SK-N-SH treated with all-trans-retinoic acid at 6 μM for 48 hours (cell line): ENCODE measurements around the gene HDAC4.

ENCODE experiments used
- ATAC-seq: fragments of 200-7000 bp; cut with Tn5 transposase; 3 replicates; pipeline ENCODE4 v1.9.1; 2020; ENCODE audit warnings: mild to moderate bottlenecking, moderate library complexity
- ARNTL ChIP-seq: fragments of 450-650 bp; formaldehyde crosslinking; IDR thresholded peaks from 2 replicates; pipeline ENCODE4 v1.5.0; 2020; ENCODE audit warnings: low read depth, mild to moderate bottlenecking, moderate library complexity, borderline replicate concordance
- BACH2 ChIP-seq: fragments of 250-450 bp; sonication (Bioruptor Pico); IDR thresholded peaks from 2 replicates; pipeline ENCODE4 v1.9.0; 2021; ENCODE audit warnings: mild to moderate bottlenecking, borderline replicate concordance
- CSDC2 ChIP-seq: fragments of 250-450 bp; sonication (Bioruptor Pico); IDR thresholded peaks from 2 replicates; pipeline ENCODE4 v1.5.0; 2020; ENCODE audit warnings: mild to moderate bottlenecking, moderate library complexity
- ESRRG ChIP-seq: fragments of 250-450 bp; sonication (Bioruptor Pico); IDR thresholded peaks from 2 replicates; pipeline ENCODE4 v1.6.1; 2021; ENCODE audit warnings: mild to moderate bottlenecking
- GLIS3 ChIP-seq: fragments of 250-450 bp; sonication (Bioruptor Pico); IDR thresholded peaks from 2 replicates; pipeline ENCODE4 v1.5.0; 2020; ENCODE audit warnings: mild to moderate bottlenecking, moderate library complexity
- ISL1 ChIP-seq: fragments of 250-450 bp; sonication (Bioruptor Pico); IDR thresholded peaks from 2 replicates; pipeline ENCODE4 v2.1.2; 2022; ENCODE audit warnings: mild to moderate bottlenecking, moderate library complexity
- OSR1 ChIP-seq: fragments of 250-450 bp; sonication (Bioruptor Pico); IDR thresholded peaks from 2 replicates; pipeline ENCODE4 v1.8.0; 2022; ENCODE audit warnings: moderate library complexity, mild to moderate bottlenecking, inconsistent platforms
- PPARA ChIP-seq: fragments of 250-450 bp; sonication (Bioruptor Pico); IDR thresholded peaks from 2 replicates; pipeline ENCODE4 v1.5.0; 2020; ENCODE audit warnings: mild to moderate bottlenecking, borderline replicate concordance
- RARB ChIP-seq: fragments of 250-450 bp; sonication (Bioruptor Pico); IDR thresholded peaks from 2 replicates; pipeline ENCODE4 v1.8.0; 2021; ENCODE audit warnings: mild to moderate bottlenecking, moderate library complexity
- SNAI2 ChIP-seq: fragments of 250-450 bp; sonication (Bioruptor Pico); IDR thresholded peaks from 2 replicates; pipeline ENCODE4 v1.5.0; 2020; ENCODE audit warnings: mild to moderate bottlenecking, moderate library complexity
- TCF4 ChIP-seq: fragments of 250-450 bp; sonication (Bioruptor Pico); IDR thresholded peaks from 2 replicates; pipeline ENCODE4 v1.8.0; 2021; ENCODE audit warnings: mild to moderate bottlenecking, moderate library complexity, borderline replicate concordance
- TOX ChIP-seq: fragments of 250-450 bp; sonication (Bioruptor Pico); IDR thresholded peaks from 2 replicates; pipeline ENCODE4 v1.8.0; 2021; ENCODE audit warnings: mild to moderate bottlenecking, moderate library complexity, borderline replicate concordance
- ZC3H10 ChIP-seq: fragments of 250-450 bp; sonication (Bioruptor Pico); IDR thresholded peaks from 2 replicates; pipeline ENCODE4 v1.5.1; 2021; ENCODE audit warnings: mild to moderate bottlenecking, moderate library complexity
- ZFP3 ChIP-seq: fragments of 250-450 bp; sonication (Bioruptor Pico); IDR thresholded peaks from 2 replicates; pipeline ENCODE4 v1.5.0; 2020; ENCODE audit warnings: mild to moderate bottlenecking, moderate library complexity
- ZFP30 ChIP-seq: fragments of 450-650 bp; formaldehyde crosslinking; IDR thresholded peaks from 2 replicates; pipeline ENCODE4 v1.5.0; 2022; ENCODE audit warnings: mild to moderate bottlenecking, moderate library complexity
- ZNF70 ChIP-seq: fragments of 450-650 bp; formaldehyde crosslinking; IDR thresholded peaks from 2 replicates; pipeline ENCODE4 v1.5.0; 2020; ENCODE audit warnings: mild to moderate bottlenecking, moderate library complexity
- ZNF8 ChIP-seq: fragments of 450-650 bp; formaldehyde crosslinking; IDR thresholded peaks from 2 replicates; pipeline ENCODE4 v1.5.0; 2020; ENCODE audit warnings: mild to moderate bottlenecking, moderate library complexity
- TF ChIP-seq, protein P1 (sequence below): fragments of 250-450 bp; sonication (Bioruptor Pico); IDR thresholded peaks from 2 replicates; pipeline ENCODE4 v1.5.1; 2020; ENCODE audit warnings: low read depth, mild to moderate bottlenecking, moderate library complexity
- TF ChIP-seq, protein P2 (sequence below): fragments of 250-450 bp; sonication (Bioruptor Pico); IDR thresholded peaks from 2 replicates; pipeline ENCODE4 v1.5.1; 2021; ENCODE audit warnings: mild to moderate bottlenecking, moderate library complexity
- TF ChIP-seq, protein P3 (sequence below): fragments of 250-450 bp; sonication (Bioruptor Pico); IDR thresholded peaks from 2 replicates; pipeline ENCODE4 v1.5.0; 2020; ENCODE audit warnings: mild to moderate bottlenecking, moderate library complexity
- TF ChIP-seq, protein P4 (sequence below): fragments of 250-450 bp; sonication (Bioruptor Pico); IDR thresholded peaks from 2 replicates; pipeline ENCODE4 v1.8.0; 2021; ENCODE audit warnings: low read depth, mild to moderate bottlenecking, moderate library complexity, borderline replicate concordance

HDAC4 gene

DNA sequence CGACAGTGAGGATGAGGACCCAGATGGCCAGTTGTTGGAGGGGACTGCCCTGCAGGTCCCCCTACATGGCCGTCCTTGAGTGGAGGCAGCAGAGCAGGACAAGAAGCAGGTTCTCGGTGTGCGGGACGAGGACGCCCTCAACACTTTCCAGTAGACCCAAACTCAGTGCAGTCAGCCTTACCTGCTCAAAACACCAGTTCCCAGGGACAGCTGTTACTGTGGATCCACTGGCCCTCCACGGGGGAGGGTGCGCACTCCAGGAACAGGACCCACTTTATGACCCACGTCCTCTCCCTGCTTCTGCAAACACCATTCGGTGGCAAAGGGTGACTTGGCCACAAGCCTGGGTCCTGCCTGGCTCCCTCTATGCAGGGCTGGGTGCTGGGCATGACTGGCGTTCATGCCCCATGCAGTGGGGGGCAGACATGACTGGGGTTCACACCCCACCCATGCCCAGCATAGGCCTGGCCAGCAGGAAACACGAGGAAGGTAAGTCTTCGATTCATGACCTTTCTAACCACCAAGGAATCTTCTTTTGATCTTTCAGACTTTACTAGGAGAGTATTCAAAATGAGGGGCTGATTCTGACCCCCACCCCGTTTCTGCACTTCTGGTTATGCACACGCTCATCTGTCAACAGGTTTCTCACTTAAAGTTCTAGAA is 233.7 kb downstream of the HDAC4 start:
- no peak for TF ChIP-seq CSDC2 (CRISPR knock-in tag)
- TF ChIP-seq ZFP30 (CRISPR knock-in tag), result no peak
- TF ChIP-seq ISL1 (CRISPR knock-in tag), result no peak
- TF ChIP-seq ZNF70 (CRISPR knock-in tag), result no peak
- TF ChIP-seq, protein P1, sequence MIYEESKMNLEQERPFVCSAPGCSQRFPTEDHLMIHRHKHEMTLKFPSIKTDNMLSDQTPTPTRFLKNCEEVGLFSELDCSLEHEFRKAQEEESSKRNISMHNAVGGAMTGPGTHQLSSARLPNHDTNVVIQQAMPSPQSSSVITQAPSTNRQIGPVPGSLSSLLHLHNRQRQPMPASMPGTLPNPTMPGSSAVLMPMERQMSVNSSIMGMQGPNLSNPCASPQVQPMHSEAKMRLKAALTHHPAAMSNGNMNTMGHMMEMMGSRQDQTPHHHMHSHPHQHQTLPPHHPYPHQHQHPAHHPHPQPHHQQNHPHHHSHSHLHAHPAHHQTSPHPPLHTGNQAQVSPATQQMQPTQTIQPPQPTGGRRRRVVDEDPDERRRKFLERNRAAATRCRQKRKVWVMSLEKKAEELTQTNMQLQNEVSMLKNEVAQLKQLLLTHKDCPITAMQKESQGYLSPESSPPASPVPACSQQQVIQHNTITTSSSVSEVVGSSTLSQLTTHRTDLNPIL (CRISPR knock-in tag), result no peak
- TF ChIP-seq, protein P2, sequence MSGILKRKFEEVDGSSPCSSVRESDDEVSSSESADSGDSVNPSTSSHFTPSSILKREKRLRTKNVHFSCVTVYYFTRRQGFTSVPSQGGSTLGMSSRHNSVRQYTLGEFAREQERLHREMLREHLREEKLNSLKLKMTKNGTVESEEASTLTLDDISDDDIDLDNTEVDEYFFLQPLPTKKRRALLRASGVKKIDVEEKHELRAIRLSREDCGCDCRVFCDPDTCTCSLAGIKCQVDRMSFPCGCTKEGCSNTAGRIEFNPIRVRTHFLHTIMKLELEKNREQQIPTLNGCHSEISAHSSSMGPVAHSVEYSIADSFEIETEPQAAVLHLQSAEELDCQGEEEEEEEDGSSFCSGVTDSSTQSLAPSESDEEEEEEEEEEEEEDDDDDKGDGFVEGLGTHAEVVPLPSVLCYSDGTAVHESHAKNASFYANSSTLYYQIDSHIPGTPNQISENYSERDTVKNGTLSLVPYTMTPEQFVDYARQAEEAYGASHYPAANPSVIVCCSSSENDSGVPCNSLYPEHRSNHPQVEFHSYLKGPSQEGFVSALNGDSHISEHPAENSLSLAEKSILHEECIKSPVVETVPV, result no peak
- TF ChIP-seq PPARA (CRISPR knock-in tag), result no peak
- no peak for TF ChIP-seq ZFP3 (CRISPR knock-in tag)
- TF ChIP-seq, protein P3, sequence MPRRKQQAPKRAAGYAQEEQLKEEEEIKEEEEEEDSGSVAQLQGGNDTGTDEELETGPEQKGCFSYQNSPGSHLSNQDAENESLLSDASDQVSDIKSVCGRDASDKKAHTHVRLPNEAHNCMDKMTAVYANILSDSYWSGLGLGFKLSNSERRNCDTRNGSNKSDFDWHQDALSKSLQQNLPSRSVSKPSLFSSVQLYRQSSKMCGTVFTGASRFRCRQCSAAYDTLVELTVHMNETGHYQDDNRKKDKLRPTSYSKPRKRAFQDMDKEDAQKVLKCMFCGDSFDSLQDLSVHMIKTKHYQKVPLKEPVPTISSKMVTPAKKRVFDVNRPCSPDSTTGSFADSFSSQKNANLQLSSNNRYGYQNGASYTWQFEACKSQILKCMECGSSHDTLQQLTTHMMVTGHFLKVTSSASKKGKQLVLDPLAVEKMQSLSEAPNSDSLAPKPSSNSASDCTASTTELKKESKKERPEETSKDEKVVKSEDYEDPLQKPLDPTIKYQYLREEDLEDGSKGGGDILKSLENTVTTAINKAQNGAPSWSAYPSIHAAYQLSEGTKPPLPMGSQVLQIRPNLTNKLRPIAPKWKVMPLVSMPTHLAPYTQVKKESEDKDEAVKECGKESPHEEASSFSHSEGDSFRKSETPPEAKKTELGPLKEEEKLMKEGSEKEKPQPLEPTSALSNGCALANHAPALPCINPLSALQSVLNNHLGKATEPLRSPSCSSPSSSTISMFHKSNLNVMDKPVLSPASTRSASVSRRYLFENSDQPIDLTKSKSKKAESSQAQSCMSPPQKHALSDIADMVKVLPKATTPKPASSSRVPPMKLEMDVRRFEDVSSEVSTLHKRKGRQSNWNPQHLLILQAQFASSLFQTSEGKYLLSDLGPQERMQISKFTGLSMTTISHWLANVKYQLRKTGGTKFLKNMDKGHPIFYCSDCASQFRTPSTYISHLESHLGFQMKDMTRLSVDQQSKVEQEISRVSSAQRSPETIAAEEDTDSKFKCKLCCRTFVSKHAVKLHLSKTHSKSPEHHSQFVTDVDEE (CRISPR knock-in tag), result no peak
- no peak for TF ChIP-seq TOX
- TF ChIP-seq, protein P4, sequence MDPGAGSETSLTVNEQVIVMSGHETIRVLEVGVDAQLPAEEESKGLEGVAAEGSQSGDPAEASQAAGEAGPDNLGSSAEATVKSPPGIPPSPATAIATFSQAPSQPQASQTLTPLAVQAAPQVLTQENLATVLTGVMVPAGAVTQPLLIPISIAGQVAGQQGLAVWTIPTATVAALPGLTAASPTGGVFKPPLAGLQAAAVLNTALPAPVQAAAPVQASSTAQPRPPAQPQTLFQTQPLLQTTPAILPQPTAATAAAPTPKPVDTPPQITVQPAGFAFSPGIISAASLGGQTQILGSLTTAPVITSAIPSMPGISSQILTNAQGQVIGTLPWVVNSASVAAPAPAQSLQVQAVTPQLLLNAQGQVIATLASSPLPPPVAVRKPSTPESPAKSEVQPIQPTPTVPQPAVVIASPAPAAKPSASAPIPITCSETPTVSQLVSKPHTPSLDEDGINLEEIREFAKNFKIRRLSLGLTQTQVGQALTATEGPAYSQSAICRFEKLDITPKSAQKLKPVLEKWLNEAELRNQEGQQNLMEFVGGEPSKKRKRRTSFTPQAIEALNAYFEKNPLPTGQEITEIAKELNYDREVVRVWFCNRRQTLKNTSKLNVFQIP, result no peak
- no peak for TF ChIP-seq TCF4 (CRISPR knock-in tag)
- no peak for TF ChIP-seq OSR1 (CRISPR knock-in tag)
- no peak for TF ChIP-seq ESRRG (CRISPR knock-in tag)
- TF ChIP-seq SNAI2, result no peak
- TF ChIP-seq RARB (CRISPR knock-in tag), result no peak
- TF ChIP-seq GLIS3, result no peak
- TF ChIP-seq BACH2, result no peak
- TF ChIP-seq ZNF8 (CRISPR knock-in tag), result no peak
- no peak for ATAC-seq

DNA sequence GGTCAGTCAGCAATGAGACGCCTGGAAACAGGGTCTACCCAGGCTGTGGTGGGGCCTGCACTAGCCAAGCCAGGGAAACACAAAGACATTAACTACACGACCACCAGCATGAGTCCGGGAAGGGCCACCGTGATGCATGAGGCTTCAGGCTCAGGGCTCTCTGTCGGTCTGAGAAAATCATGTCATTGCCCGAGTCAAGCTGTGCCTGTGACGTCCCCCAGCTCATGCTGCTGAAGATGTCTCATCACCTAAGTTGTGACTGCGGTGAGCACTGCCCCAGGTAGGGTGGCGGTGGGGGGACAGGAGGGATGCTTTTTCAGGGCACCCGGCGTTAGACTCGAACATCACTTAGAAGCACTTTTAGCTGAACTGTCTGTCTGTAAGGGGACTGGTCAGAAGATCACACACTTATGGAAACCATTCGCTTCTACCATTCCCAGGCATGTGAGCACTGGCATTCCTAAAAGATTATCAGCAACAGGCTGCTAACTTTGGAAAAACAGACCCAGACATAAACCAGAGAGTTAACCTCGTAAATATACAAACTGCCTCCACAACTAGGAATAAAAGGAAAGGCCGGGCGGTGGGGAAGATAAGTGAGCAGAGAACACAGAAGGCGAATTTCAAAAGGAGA is 234.5 kb downstream of the HDAC4 start:
- no peak for ATAC-seq
- TF ChIP-seq ZC3H10 (CRISPR knock-in tag) (no peak), ARNTL (CRISPR knock-in tag) (no peak), TOX (no peak), TCF4 (CRISPR knock-in tag) (no peak)
- TF ChIP-seq, protein P1 (CRISPR knock-in tag), result no peak
- TF ChIP-seq, protein P2, result no peak
